Mucosa of gallbladder (tissue), 1 donor: Measurements from ENCODE around the gene HBG1. TPM values are rescaled to one million over a fixed set of nuclear protein-coding genes. Genes with fewer than 3 reads are reported as not detected.

Source experiments
- DNase-seq: peaks from one replicate; pipeline ENCODE4 v3.0.0-alpha.2; 2020; ENCODE audit warnings: low spot score
- total RNA-seq: library from RNA; stranded (reverse); gene quantifications from one replicate; pipeline ENCODE4 v1.2.1, GENCODE V29; 2021
- donor health status: DM: no; HTN: no; CAD: no.

Gene HBG1
- total RNA-seq, 1 donor from 2014 or later, result 3.3 TPM

DNA sequence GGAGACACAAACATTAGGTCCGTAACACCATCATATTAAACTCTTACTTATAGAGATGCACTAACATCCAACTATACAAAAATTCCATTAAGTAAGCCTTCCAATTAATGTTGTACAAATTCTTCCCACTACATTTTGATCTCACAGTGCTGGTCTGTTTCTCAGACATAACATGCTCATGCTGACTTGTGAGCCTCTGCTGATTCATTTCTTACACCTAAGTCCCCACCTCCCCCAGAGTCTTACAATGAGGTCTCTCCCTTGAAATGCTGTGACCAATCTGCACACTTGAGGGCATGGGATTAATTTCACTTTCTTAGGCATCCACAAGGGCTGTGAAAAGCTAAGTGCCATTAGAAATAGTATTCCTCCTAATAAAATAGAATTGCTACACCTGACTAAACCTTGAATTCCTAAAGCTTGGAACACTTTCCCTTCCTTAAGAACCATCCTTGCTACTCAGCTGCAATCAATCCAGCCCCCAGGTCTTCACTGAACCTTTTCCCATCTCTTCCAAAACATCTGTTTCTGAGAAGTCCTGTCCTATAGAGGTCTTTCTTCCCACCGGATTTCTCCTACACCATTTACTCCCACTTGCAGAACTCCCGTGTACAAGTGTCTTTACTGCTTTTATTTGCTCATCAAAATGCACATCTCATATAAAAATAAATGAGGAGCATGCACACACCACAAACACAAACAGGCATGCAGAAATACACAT, 2.0 kb downstream of the HBG1 start:
- DNase-seq, result no peak

DNA sequence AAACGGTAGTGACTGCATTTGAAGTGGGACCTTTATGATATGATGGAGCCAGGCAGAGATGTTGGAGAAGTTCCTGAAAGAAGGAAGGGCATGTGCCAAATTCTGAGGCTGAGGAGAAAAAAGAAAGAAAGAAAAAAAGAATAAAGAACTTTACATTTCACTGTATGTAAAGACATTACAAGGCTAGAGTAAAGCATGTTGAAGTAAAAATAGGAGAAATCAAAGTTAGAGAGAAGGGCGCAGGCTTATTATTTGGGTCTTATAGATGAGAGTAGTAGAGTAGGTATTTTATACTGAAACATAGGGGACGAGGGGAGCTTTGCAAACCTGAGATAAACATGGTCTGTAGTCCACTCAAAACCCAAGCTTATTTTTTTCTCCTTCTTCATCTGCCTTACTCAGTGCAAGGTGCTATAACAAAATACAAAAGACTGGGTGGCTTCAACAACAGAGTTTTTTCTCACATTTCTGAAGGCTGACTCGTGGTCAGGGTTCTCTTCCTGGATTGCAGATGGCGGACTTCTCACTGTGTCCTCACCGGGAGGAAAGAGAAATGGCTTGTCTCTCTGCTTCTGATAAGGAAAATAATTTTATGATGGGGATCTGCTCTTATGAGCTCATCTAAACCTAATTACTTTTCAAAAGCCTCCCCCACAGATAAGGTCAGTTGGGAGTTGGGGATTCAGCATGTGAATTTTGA, 2.7 kb downstream of the HBG1 start:
- no peak for DNase-seq

DNA sequence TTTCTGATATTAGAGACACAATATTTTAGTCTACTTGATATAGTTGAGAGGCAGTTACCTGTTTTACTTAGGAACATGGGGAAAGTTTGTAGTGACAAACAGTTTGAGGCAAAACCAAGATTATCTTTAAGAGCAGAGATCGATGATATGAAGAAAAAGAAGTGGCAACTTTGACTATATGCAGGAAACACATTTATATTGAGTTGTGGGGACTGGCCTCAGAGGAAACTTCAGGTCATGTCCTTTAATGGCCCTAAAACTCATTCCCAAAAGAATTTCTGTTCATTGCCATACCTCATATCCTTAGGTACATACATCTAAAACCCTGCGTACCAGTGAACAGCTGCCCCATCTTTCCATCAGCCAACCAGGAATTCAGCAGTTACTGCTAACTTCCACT, 4.5 kb downstream of the HBG1 start:
- DNase-seq, result no peak

DNA sequence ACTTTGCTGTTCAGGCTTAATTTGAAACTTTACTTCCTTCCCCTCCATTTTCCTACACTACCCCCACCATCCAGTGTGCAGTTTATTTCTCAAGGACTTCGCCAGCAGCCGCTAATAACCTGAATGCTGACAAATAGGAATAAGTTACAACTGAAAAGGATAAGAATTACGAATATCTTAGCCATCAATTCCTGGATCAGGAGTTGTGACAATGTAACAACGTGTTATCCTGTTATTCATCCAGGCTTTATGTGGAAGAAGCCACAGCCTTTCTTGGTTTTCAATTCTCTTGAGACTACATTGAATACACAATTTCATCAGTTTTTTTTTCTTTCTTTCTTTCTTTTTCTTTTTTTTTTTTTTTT, 5.9 kb downstream of the HBG1 start:
- no peak for DNase-seq

DNA sequence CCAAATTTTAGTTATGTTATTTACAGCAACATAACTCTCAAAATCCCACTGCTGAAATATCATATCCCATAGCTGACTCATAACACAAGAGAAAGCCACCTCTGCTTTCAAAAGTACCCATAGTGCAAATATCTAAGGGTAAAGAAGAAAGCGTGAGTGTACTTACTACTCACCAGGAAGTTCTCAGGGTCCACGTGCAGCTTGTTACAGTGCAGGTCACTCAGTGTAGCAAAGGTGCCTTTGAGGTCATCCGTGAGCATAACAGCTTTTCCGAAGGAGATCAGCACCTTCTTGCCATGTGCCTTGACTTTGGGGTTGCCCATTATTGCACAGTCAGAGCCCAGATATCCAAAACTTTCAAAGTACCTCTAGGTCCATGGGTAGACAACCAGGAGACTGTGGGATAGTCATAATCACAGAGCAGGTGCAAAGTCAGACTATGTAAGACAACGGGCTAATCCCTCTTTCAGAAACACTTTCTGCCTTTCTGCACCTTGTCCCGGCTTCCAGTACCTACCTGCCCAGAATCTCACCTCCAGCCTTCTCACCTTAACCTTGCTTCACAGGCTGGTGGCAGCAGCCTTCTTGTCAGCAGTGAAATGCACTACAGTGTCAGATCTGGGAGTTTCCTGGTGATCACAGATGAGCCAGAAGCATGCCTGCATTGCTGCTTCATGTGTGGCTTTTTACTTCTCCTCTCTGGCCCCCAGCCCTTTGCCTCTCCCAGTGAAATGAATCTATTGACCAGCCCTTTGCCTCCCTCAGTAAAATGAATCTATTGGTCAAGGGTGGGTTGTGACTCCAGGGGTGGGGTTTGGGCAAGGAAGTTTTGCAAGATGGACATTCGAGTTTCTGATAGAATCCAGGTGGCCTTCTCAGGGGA, 6.5 kb downstream of the HBG1 start:
- DNase-seq, result no peak

DNA sequence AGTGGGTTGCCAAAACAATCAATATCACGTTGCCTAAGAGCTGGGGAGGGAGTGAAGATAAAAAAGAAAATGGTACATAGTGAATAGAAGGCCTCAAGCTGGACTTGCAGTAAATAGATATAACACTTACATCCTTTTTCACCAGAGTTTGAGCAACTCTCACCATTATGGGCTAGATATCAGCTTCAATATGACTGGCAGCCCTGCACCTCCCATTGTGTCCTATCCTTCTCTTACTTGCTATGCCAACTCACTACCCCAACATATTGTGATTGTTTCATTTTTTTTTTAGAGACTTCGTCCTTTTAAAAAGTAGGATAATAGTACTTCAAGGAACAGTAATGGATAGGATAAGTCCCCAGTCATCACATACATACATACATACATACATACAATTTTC, 7.4 kb downstream of the HBG1 start:
- no peak for DNase-seq

DNA sequence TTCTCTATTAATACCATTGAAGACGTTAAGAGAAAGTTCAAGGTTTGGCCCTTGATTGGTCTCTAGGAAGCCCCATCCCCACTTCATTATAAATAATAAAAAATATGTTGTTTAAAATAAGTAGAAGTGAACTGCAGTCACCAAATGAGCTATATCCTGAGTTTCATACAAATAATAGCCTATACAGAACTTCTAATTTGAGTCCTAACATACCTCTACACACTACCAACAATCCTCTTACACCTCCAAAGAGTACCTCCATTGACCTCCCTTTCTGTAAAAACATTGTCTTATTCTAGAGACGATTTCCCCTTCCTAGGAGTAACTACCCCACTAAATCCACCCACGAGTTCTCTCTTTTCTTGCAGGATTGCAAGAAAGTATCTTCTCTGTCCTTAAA, 8.2 kb downstream of the HBG1 start:
- DNase-seq, result no peak

DNA sequence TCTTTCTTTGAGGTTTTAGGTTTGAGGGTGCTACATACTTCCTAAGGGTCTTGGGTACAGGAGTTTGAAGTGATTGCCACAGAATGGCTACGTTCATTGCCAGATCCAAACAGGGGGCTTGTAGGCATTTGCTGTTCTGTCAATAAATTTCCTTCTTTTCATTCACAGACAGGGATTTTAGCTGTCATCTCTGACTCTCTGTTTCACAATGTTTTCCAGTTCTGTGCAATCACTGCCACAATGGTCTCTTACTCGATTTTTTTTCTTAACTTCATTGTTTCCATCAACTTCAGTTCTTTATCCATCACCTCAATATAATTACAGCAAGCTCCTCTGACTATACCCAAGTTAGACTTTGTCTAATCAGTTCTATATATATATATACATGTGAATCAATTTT, 9.2 kb downstream of the HBG1 start:
- no peak for DNase-seq

DNA sequence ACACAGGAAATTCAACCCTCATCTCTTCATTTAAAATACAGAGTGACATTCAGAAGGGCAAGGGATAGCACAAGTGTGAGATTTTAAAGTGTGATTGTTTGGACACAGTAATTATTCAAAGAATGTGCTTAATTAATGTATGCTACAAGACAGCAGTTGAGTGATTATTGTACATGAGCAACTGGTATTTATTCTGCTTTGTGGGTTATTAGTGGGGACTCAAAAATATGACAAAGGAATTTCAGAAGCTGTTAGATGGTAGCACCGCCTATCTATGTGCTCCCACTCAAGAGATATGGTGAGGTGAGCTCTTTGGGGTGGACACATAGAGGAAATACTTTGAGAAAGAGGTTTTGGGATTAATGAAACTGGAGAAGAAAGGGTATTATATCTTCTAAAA, 9.6 kb downstream of the HBG1 start:
- no peak for DNase-seq

DNA sequence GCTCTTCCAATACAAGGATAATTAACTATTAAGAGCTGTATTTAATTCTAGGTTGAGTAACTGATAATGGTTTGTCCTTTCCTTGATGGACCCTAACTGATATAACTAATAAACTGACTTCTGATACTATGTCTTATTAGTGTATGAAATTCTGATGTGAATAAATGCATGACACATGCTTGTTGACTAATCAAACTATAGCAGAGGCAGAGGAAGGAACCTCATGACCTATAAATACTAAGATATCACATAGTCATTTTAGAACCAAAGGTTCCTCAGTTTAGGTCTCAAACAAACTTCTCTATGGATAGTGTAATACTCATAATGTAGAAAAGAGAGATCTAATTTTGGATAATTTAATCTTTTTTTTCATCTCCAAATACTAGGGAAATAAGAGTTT, 10.6 kb downstream of the HBG1 start:
- DNase-seq, result no peak

DNA sequence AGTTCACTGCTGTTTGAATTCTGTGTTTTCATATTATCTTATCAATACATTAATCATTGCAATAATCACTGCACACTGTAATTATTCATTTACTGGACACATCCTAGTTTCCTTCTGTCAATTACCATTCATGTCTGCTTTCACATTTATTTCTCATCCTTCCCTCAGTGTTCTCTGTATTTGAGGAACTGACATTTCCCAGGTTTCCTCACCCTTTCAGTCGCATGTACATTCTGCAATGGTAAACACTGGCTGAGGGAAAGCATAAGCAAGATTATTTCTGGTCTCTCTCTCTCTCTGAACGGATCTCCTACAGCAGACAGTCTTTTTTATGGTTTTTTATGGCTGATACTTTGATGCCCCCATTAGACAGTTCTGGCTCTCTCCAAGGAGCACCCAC, 11.2 kb downstream of the HBG1 start:
- DNase-seq, result no peak

DNA sequence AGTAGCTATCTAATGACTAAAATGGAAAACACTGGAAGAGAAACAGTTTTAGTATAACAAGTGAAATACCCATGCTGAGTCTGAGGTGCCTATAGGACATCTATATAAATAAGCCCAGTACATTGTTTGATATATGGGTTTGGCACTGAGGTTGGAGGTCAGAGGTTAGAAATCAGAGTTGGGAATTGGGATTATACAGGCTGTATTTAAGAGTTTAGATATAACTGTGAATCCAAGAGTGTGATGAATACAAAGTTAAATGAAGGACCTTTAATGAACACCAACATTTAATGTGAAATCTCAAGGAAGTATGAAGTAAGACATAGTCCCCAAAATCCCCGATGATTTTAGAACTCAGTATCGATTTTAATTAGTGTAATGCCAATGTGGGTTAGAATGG, 12.2 kb downstream of the HBG1 start:
- DNase-seq, result no peak

DNA sequence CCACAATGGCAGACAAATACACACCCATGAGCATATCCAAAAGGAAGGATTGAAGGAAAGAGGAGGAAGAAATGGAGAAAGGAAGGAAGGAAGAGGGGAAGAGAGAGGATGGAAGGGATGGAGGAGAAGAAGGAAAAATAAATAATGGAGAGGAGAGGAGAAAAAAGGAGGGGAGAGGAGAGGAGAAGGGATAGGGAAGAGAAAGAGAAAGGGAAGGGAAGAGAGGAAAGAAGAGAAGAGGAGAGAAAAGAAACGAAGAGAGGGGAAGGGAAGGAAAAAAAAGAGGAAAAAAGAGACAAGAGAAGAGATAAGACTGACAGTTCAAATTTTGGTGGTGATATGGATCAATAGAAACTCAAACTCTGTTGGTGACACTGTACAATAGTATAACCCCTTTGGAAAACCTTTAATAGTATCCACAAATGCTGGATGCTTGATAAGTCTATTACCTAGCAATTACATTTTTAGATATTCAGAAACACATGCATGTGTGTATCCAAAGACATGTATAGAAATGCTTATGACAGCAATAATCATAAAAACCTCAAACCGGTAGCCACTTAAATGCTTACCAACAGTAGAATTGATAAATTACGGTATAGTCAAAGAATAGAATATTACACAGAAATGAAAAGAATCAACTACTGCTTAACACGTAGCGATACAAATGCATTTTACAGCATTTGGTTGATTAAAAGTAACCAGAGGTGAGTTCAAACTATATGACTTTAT, 14.1 kb downstream of the HBG1 start:
- no peak for DNase-seq

DNA sequence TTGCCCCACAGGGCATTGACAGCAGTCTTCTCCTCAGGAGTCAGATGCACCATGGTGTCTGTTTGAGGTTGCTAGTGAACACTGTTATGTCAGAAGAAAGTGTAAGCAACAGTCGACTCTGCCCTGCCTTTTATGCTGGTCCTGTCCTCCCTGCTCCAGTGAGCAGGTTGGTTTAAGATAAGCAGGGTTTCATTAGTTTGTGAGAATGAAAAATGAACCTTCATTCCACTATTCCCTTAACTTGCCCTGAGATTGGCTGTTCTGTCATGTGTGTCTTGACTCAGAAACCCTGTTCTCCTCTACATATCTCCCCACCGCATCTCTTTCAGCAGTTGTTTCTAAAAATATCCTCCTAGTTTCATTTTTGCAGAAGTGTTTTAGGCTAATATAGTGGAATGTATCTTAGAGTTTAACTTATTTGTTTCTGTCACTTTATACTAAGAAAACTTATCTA, 15.2 kb downstream of the HBG1 start, which contains the start of gene HBD:
TSS of gene HBD (minus strand) at position 103 of the 454 bp plus-strand sequence. CDS start at position 53, 50 bp downstream.
- no peak for DNase-seq

DNA sequence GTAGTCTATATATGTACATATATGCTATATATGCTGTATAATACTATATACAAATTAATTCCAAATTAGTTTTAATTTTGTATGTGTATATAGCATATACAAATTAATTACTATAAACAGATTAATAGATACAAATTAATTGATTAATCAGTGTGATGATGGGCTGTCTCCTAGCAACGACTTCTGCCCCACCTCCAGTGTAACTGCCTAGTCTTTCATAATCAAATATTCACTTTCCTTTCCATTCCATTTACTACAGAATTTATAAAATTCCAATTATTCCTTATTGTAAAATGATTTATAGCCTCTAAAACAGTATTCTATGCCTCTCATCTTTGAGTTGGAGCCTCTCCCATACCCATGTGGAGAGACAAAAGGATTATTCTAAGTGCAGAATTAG, 16.4 kb downstream of the HBG1 start:
- DNase-seq, result no peak

DNA sequence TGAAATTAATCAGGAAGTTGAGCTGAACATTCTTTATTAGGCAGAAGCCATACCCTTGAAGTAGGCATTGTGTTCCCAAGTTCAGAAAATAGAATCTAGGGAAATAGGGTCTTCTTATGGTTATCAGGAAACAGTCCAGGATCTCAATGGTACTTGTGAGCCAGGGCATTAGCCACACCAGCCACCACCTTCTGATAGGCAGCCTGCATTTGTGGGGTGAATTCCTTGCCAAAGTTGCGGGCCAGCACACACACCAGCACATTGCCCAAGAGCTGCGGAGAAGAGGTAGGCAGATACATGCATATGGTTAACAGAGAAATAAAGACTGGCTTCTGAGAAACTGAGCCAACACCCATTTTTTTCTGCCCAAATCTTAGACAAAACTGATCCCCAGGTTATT, 16.8 kb downstream of the HBG1 start:
- DNase-seq, result no peak

DNA sequence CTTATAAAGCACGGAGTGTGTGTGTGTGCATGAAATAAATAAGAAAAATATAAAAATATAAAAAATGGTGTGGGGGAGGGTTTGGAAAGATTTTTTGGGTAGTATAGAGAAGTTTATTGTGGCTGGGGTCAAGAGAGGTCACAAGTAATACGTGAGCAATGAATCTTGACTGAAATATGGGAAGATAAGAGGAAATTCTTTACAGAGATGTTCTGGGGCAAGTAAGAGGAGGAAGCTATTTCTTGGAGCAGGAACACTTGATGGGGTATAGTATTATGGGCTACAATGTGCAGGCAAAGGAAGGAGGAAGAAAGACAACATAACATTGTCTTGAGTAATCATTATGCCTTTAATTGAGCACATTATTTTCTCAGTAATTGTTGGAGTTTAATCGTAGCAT, 17.5 kb downstream of the HBG1 start:
- no peak for DNase-seq

DNA sequence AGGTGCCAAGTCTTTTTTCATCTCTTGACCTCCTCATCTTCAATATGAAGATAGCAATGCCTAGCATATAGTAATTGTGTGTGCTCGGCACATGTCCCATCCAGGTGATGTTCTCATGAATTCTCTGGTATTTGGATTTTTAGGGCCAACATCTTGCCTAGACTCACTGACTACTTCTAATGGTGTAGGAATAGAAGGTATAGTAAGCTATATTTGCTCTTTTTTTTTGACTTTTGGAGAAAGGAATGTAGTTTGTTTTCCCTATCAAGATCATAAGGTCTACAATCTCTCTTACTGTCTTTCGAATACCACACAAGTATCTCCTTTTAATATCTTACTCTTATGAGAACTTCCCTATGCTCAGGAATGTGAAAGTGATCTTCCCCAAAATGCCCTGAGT, 18.5 kb downstream of the HBG1 start:
- DNase-seq, result no peak

DNA sequence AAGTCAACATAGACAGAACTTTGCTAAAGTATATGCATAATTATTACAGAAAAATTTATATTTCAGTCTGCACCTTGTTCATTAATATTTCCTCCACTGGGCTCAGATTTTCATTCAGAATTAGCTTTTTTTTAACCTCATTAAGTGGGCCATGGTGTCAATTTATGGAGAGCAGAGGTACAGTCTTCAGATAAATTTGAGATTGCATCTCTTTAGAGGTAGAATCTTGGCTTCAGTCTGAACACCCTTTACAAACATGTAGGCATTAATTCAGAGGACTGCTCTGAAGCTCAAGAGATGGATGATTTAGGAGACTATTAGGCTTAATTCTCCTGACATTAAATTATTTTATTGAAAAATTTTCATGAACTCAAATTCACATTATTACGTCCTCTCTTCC, 19.4 kb downstream of the HBG1 start:
- DNase-seq, result no peak

DNA sequence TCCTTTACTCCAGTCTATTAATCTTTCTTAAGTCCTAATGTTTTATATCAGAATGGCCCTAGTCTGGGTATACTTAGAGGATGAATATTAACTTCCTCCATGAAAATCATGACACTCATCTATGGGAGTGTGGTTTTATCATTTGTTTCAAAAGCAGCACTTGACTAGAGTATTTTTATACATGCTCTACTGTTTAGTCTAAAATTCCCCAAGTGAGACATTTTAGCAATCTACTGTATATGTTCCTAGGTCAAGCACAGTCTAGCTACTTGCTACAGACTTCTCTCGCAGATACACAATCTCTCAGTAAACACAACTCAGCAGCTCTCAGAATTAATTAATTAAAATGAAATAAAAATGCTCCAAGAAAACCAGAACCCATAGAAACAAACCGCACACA, 19.9 kb downstream of the HBG1 start:
- no peak for DNase-seq

DNA sequence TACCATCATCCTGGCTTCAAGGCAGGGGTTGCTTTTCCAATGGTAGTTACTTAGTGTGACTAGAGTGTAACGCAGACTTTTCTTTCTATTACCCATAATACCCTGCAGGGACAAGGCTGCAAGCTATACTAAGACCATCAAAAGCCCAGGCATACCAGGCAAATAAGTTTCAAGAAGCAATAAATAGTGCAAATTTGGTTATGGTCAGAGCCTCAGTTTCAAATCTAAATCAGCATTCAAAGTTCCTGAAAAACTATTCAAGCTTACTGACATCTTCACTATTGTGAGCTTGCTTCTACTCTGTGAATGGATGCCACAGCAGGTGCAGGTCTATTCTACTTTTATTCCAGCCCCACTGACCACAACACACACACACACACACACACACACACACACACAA, 20.3 kb downstream of the HBG1 start:
- no peak for DNase-seq

DNA sequence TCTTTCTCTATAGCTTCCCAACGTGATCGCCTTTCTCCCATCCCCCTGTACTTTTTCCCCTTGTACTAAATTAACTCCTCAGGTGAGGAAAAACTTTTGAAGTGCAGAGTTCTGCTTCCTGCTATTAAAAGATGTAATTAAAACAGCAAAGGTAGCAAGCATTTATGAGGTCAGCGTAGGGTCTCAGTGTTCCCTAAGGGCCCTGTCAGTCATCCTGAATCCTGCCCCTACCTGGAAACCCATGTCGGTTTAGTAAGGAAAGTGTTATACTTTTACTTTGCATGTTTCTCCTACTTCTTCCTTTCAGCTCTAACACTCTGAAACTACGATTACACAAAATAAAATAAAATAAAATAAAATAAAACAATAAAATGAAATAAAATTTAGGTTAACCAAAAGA, 21.5 kb downstream of the HBG1 start:
- DNase-seq, result no peak
